IMR-90 (cell line): ENCODE results near the gene MALAT1. TPM values are rescaled to one million over a fixed set of nuclear protein-coding genes. Genes with fewer than 3 reads are reported as not detected.
"Not testable (repeated sequence)": the region's sequence is repeated elsewhere in the genome, so short reads cannot be mapped to it uniquely, and the experiment has no call there.

Source experiments
- ATAC-seq: fragments of 200-7000 bp; cut with Tn5 transposase; 2 replicates; pipeline ENCODE4 v1.9.1; 2020; ENCODE audit warnings: low read depth, mild to moderate bottlenecking, moderate library complexity
- BruUV-seq: library from RNA; stranded (reverse); fragments of 400-500 nt; replicated peaks from 2 replicates; lab custom pipeline; 2021; lab: Mats Ljungman, UMichigan
- CTCF ChIA-PET: fragments of 300-600 bp; formaldehyde crosslinking; extraction: SDS; loops from one replicate; lab custom pipeline; 2021; ENCODE audit warnings: antibody characterized with exemption; lab: Yijun Ruan, JAX
- POLR2A ChIA-PET: fragments of 300-600 bp; sonication (Branson Sonifier 250); formaldehyde crosslinking; loops from one replicate; lab custom pipeline; 2022; ENCODE audit warnings: antibody characterized with exemption; ENCODE audit not compliant: unreplicated experiment; lab: Charles Lee
- DNase-seq: peaks from one replicate; pipeline ENCODE4 v3.0.0; 2013
- H2AFZ ChIP-seq: replicated peaks from 2 replicates; pipeline ENCODE3; 2013; ENCODE audit warnings: low read length, mild to moderate bottlenecking; ENCODE audit not compliant: poor library complexity
- H2AK5ac ChIP-seq: 2 replicates; pipeline ENCODE4 v1.6.1; 2013; ENCODE audit warnings: low read depth, low read length, inconsistent platforms
- H2AK9ac ChIP-seq: replicated peaks from 2 replicates; pipeline ENCODE3; 2013; ENCODE audit warnings: mild to moderate bottlenecking, low read depth, low read length, moderate library complexity; ENCODE audit not compliant: poor library complexity
- H2BK120ac ChIP-seq: 2 replicates; pipeline ENCODE4 v1.6.1; 2013; ENCODE audit warnings: low read depth, low read length, inconsistent platforms
- H2BK15ac ChIP-seq: 3 replicates; pipeline ENCODE4 v1.6.1; 2013; ENCODE audit warnings: low read depth, low read length, inconsistent platforms
- H2BK20ac ChIP-seq: 2 replicates; pipeline ENCODE4 v1.6.1; 2013; ENCODE audit warnings: low read depth, mild to moderate bottlenecking, inconsistent platforms, low read length, moderate library complexity
- H2BK5ac ChIP-seq: 2 replicates; pipeline ENCODE4 v1.6.1; 2013; ENCODE audit warnings: mild to moderate bottlenecking, low read depth, low read length, inconsistent platforms; ENCODE audit not compliant: poor library complexity, severe bottlenecking
- H3K14ac ChIP-seq: replicated peaks from 2 replicates; pipeline ENCODE4 v1.6.1; 2013; ENCODE audit warnings: low read depth, low read length, inconsistent platforms
- H3K18ac ChIP-seq: 2 replicates; pipeline ENCODE4 v1.6.1; 2013; ENCODE audit warnings: low read depth, low read length, control low read depth
- H3K23ac ChIP-seq: 2 replicates; pipeline ENCODE4 v1.6.1; 2013; ENCODE audit warnings: low read depth, low read length, inconsistent platforms
- H3K27ac ChIP-seq: 2 replicates; pipeline ENCODE4 v1.5.1; 2013; ENCODE audit warnings: mild to moderate bottlenecking, control low read depth, low read length; ENCODE audit not compliant: insufficient read depth
- H3K27me3 ChIP-seq: 2 replicates; pipeline ENCODE4 v1.6.1; 2013; ENCODE audit warnings: low read length; ENCODE audit not compliant: control insufficient read depth, insufficient read depth
- H3K36me3 ChIP-seq: 2 replicates; pipeline ENCODE4 v1.6.1; 2013; ENCODE audit warnings: low read length, mixed read lengths; ENCODE audit not compliant: control insufficient read depth, insufficient read depth
- H3K4ac ChIP-seq: 2 replicates; pipeline ENCODE4 v1.6.1; 2013; ENCODE audit warnings: low read depth, low read length, inconsistent platforms
- H3K4me1 ChIP-seq: 2 replicates; pipeline ENCODE4 v1.6.1; 2013; ENCODE audit warnings: low read length, mixed read lengths; ENCODE audit not compliant: control insufficient read depth, insufficient read depth
- H3K4me2 ChIP-seq: 2 replicates; pipeline ENCODE4 v1.6.1; 2013; ENCODE audit warnings: low read depth, mild to moderate bottlenecking, control low read depth, low read length, moderate library complexity
- H3K4me3 ChIP-seq: 2 replicates; pipeline ENCODE4 v1.5.1; 2013; ENCODE audit warnings: low read depth, mild to moderate bottlenecking, control low read depth, low read length, moderate library complexity; ENCODE audit not compliant: insufficient read depth
- H3K56ac ChIP-seq: 2 replicates; pipeline ENCODE4 v1.6.1; 2013; ENCODE audit warnings: low read length, inconsistent platforms; ENCODE audit not compliant: insufficient read depth; ENCODE audit errors: extremely low read depth
- H3K79me1 ChIP-seq, 2 experiments: 2 replicates each; pipeline ENCODE4 v1.6.1; 2013; ENCODE audit warnings: low read length in 2 of 2, inconsistent platforms in 1 of 2, low read depth in 1 of 2
- H3K9ac ChIP-seq: 2 replicates; pipeline ENCODE4 v1.6.1; 2013; ENCODE audit warnings: low read depth, low read length, control low read depth
- H3K9me1 ChIP-seq: 2 replicates; pipeline ENCODE4 v1.6.1; 2013; ENCODE audit warnings: low read length, inconsistent platforms; ENCODE audit not compliant: insufficient read depth
- H3K9me3 ChIP-seq: 2 replicates; pipeline ENCODE4 v1.6.1; 2013; ENCODE audit warnings: low read length; ENCODE audit not compliant: control insufficient read depth, insufficient read depth
- H4K20me1 ChIP-seq: 2 replicates; pipeline ENCODE4 v1.6.1; 2013; ENCODE audit warnings: low read length, inconsistent platforms; ENCODE audit not compliant: insufficient read depth
- H4K5ac ChIP-seq: 2 replicates; pipeline ENCODE4 v1.6.1; 2013; ENCODE audit warnings: mild to moderate bottlenecking, low read depth, low read length, control low read depth
- H4K8ac ChIP-seq, 2 experiments: 2 replicates each; pipeline ENCODE4 v1.6.1; 2013; ENCODE audit warnings: low read depth in 2 of 2, low read length in 2 of 2, control low read depth in 1 of 2, inconsistent platforms in 1 of 2
- H4K91ac ChIP-seq: 2 replicates; pipeline ENCODE4 v1.6.1; 2013; ENCODE audit warnings: low read depth, low read length, inconsistent platforms; ENCODE audit not compliant: insufficient read depth
- BHLHE40 ChIP-seq: fragments of 150-350 bp; IDR thresholded peaks from 2 replicates; pipeline ENCODE4 v1.6.1; 2016; ENCODE audit warnings: mild to moderate bottlenecking, low read depth, low read length
- MAZ ChIP-seq: IDR thresholded peaks from 2 replicates; pipeline ENCODE4 v1.6.1; 2012; ENCODE audit warnings: low read depth, mild to moderate bottlenecking, low read length, improper control_type of control experiment, moderate library complexity, borderline replicate concordance
- NFE2L2 ChIP-seq: fragments of 150-350 bp; IDR thresholded peaks from 2 replicates; pipeline ENCODE4 v1.6.1; 2016; ENCODE audit warnings: low read depth, mild to moderate bottlenecking, low read length
- WGBS, 2 experiments: methylation state at CpG; one replicate each; pipeline versions ENCODE4 v1.1.5 to v1.1.7; 2013; ENCODE audit warnings: missing lambda C conversion rate in 2 of 2; ENCODE audit not compliant: insufficient read length in 1 of 2; ENCODE audit errors: extremely low coverage in 2 of 2; 5-methylcytosine and 5-hydroxymethylcytosine counted together
- dilution Hi-C: fragments of 300-500 bp; cut with HindIII; formaldehyde crosslinking; loops from one replicate; pipeline ENCODE4 v1.14.3; 2018; ENCODE audit warnings: low sequenced_read_pairs; ENCODE audit not compliant: unreplicated experiment
- in situ Hi-C: fragments of 300-500 bp; cut with MboI; formaldehyde crosslinking; loops from 3 replicates; pipeline ENCODE4 v1.14.3; 2019; ENCODE audit warnings: low sequenced_read_pairs, inconsistent platforms, mixed read lengths
- intact Hi-C: fragments of 100-400 bp; cut with micrococcal nuclease; formaldehyde crosslinking; loops from 2 replicates; pipeline ENCODE4 v1.10.0; 2022
- polyA plus RNA-seq, 3 experiments: library from polyadenylated mRNA; depleted of rRNA; stranded (reverse); fragments of >200 nt; gene quantifications; 2 replicates each; pipeline ENCODE4 v1.2.3, GENCODE V29; 2012; ENCODE audit warnings: low replicate concordance in 1 of 3
- total RNA-seq: library from RNA; depleted of rRNA; stranded (reverse); fragments of >200 nt; gene quantifications from 2 replicates; pipeline ENCODE4 v1.2.3, GENCODE V29; 2012

The MALAT1 gene
- total and polyA plus RNA-seq, 2 of the 4 experiments (the other 2 are of a cell fraction): 636 to 3,569 TPM

DNA sequence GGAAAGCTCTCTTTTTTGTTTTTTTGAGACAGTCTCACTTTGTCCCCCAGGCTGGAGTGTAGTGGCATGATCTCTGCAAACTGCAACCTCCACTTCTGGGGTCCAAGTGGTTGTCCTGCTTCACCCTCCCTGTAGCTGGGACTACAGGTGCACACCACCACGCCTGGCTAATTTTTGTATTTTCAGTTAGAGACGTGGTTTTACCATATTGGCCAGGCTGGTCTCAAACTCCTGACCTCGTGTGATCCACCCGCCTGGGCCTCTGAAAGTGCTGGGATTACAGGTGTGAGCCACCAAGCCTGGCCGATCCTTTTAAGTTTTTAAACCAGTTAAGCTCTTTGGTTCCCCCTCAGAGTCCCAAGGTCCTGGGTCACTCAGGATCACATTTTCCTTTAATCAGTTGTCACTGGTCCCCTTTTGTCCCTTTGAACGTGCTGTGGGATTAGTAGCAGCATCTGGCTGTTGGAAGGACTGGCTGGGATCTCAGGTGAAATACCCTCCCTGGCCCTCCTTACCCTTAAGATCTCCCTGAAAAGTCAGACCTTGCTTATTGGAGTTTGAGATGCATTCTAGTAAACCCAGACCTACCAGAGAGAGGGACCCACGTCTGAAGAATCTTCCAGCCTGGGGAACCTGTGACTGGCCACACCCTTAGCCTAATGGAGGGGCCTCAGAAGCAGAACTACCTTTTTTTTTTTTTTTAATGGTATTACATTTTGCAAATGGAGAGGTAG is 8.1 kb downstream of the MALAT1 start:
- Histone ChIP-seq H2BK15ac (no peak overlapping the region), H2BK120ac (no peak overlapping the region), H3K23ac (peak overlapping the region; percentile 20), H3K14ac (peak overlapping the region; percentile 61; the same call in 1 of the 2 replicates), H3K4me2 (peak overlapping the region; percentile 74), H3K27ac (peak overlapping the region; percentile 16), H2BK5ac (peak overlapping the region; percentile 8), H3K27me3 (no peaks in the 10 kb centered on the region), H3K9ac (peak overlapping the region; percentile 25), H4K20me1 (peaks cover 62% of the 10 kb centered on the region), H3K18ac (no peak overlapping the region), H3K36me3 (peaks cover 40% of the 10 kb centered on the region), H3K56ac (peak overlapping the region; percentile 82; the same call in 1 of the 2 replicates), H2BK20ac (no peak overlapping the region), H3K79me1 (peaks cover 0 to 29% of the 10 kb centered on the region in 2 experiments; a peak in 2 of 4 replicates), H4K91ac (no peak overlapping the region), H3K4ac (0 out of 2 replicates have a peak overlapping the region, but pooled peaks have one; percentile 1), H4K5ac (no peak overlapping the region), H3K9me3 (no peaks in the 10 kb centered on the region), H2AFZ (no peak overlapping the region), H3K9me1 (no peaks in the 10 kb centered on the region), H3K4me1 (no peaks in the 10 kb centered on the region), H2AK9ac (peak overlapping the region; percentile 57), H3K4me3 (peak overlapping the region; percentile 72), H4K8ac (no peak overlapping the region; a peak in 1 of 4 replicates), H2AK5ac (no peak overlapping the region)
- in situ Hi-C loops (loop anchor here (5.0 kb wide), 1 partner anchor 35 kb away; no protein-coding TSS in a partner anchor), dilution Hi-C loops (no loop called here), intact Hi-C loops (loop anchor here (5.0 kb wide), 1 partner anchor 35 kb away; no protein-coding TSS in a partner anchor)
- no TSS peak for BruUV-seq
- peak; percentile 89 for TF ChIP-seq BHLHE40
- TF ChIP-seq NFE2L2: peak; percentile 30; the same call in 1 of the 2 replicates
- no peak for TF ChIP-seq MAZ
- CTCF ChIA-PET: interaction anchor here (0.6 to 2.1 kb wide), 4 partner anchors 27 to 90 kb away, joined by 3 to 8 read pairs (median 3); no protein-coding TSS in a partner anchor
- POLR2A ChIA-PET: interaction anchor here (0.5 to 14.2 kb wide), 13 partner anchors 8 to 146 kb away, joined by 3 to 494 read pairs (median 6); partner anchors contain the start of genes MALAT1, NEAT1 and SCYL1
- ATAC-seq: no peak; the same call in 1 of the 2 replicates
- WGBS, 2 experiments: 23% methylated on average over 3 of the region's 7 CpGs; no CpG with 5 or more reads in 1 of the 2 experiments
- peak; percentile 95 for DNase-seq

- H3K4ac ChIP-seq, H3K27me3 ChIP-seq, H2BK20ac ChIP-seq, H3K18ac ChIP-seq, H2AFZ ChIP-seq, H3K9me1 ChIP-seq, H3K9ac ChIP-seq, BruUV-seq, H3K79me1 ChIP-seq, POLR2A ChIA-PET, H3K4me1 ChIP-seq, H2AK5ac ChIP-seq, H4K91ac ChIP-seq, H3K4me2 ChIP-seq, H4K20me1 ChIP-seq, H3K56ac ChIP-seq, H3K27ac ChIP-seq, H4K8ac ChIP-seq, H2BK5ac ChIP-seq, H3K23ac ChIP-seq, H3K36me3 ChIP-seq, H2AK9ac ChIP-seq, DNase-seq, H2BK120ac ChIP-seq, H3K9me3 ChIP-seq, dilution Hi-C loops, H3K4me3 ChIP-seq, H3K14ac ChIP-seq, H2BK15ac ChIP-seq, ATAC-seq, H4K5ac ChIP-seq: not testable (repeated sequence)
- 93% methylated on average over 2 of the region's 3 CpGs; no CpG with 5 or more reads in 1 of the 2 experiments for WGBS, 2 experiments
- CTCF ChIA-PET: interaction anchor here (0.7 kb wide), 2 partner anchors 40 to 114 kb away, joined by 3 to 4 read pairs; no protein-coding TSS in a partner anchor
- in situ Hi-C loops: loop anchor here (5.0 kb wide), 2 partner anchors 100 to 145 kb away; no protein-coding TSS in a partner anchor
- intact Hi-C loops: loop anchor here (5.0 kb wide), 1 partner anchor 80 kb away; no protein-coding TSS in a partner anchor
These were observed 13.5 kb downstream of the MALAT1 start for GRCh38 chr11:65512311-65512710.
